NCI-H187 (cell line): ENCODE measurements around the gene B4GALNT3.
"Not testable (repeated sequence)": the region's sequence is repeated elsewhere in the genome, so short reads cannot be mapped to it uniquely, and the experiment has no call there.

Source experiments
- DNase-seq, 2 experiments: peaks; one replicate each; lab custom pipeline; 2025; lab: John Stamatoyannopoulos, UW

The B4GALNT3 gene

GRCh38 chr12:459430-460258 lies at the start of gene B4GALNT3:
B4GALNT3 (plus strand) TSS chr12:459939; CDS start chr12:460377, 438 bp downstream.
- peak; percentile 43 to 50 for DNase-seq

- DNase-seq = no peak
Measured at GRCh38 chr12:414859-415258, 44.9 kb upstream of the B4GALNT3 start.

GRCh38 chr12:418432-418831 lies 41.3 kb upstream of the B4GALNT3 start:
- no peak for DNase-seq

- DNase-seq = no peak
Measured at GRCh38 chr12:422526-422925, 37.2 kb upstream of the B4GALNT3 start.

- DNase-seq = not testable (repeated sequence)
Measured at GRCh38 chr12:435737-436136, 24.0 kb upstream of the B4GALNT3 start.

GRCh38 chr12:442235-442884 lies 17.4 kb upstream of the B4GALNT3 start:
- DNase-seq = peak in 1 of 2 experiments; percentile 3

GRCh38 chr12:447141-447540 lies 12.6 kb upstream of the B4GALNT3 start:
- no peak for DNase-seq

- DNase-seq = no peak
Measured at GRCh38 chr12:449203-449602, 10.5 kb upstream of the B4GALNT3 start.

- no peak for DNase-seq
Measured at GRCh38 chr12:450438-450837, 9.3 kb upstream of the B4GALNT3 start.

GRCh38 chr12:452667-453210 lies 7.0 kb upstream of the B4GALNT3 start:
- DNase-seq = no peak

- no peak for DNase-seq
Measured at GRCh38 chr12:454833-455232, 4.9 kb upstream of the B4GALNT3 start.

GRCh38 chr12:455821-456220 lies 3.9 kb upstream of the B4GALNT3 start:
- no peak for DNase-seq

- DNase-seq = no peak
Measured at GRCh38 chr12:457676-458075, 2.1 kb upstream of the B4GALNT3 start.

GRCh38 chr12:459050-459429 lies 699 bp upstream of the B4GALNT3 start:
- DNase-seq = no peak

GRCh38 chr12:460261-461230 lies 807 bp downstream of the B4GALNT3 start:
- DNase-seq = no peak

GRCh38 chr12:461425-461824 lies 1.7 kb downstream of the B4GALNT3 start:
- no peak for DNase-seq

GRCh38 chr12:462936-463705 lies 3.4 kb downstream of the B4GALNT3 start:
- no peak for DNase-seq

- DNase-seq = no peak
Measured at GRCh38 chr12:464484-465267, 4.9 kb downstream of the B4GALNT3 start.

GRCh38 chr12:466039-466438 lies 6.3 kb downstream of the B4GALNT3 start:
- no peak for DNase-seq

GRCh38 chr12:466762-467161 lies 7.0 kb downstream of the B4GALNT3 start:
- DNase-seq = no peak
